Esophagus muscularis mucosa (tissue), 4 donors: Measurements from ENCODE around the gene COG5.

Source experiments
- EP300 ChIP-seq: sonication (generic); formaldehyde crosslinking; IDR thresholded peaks from one replicate; pipeline ENCODE4 v1.6.1; 2017; ENCODE audit warnings: antibody characterized with exemption
- POLR2A ChIP-seq: fragments of 450-650 bp; IDR thresholded peaks from one replicate; pipeline ENCODE4 v1.6.1; 2017; ENCODE audit warnings: antibody characterized with exemption, moderate library complexity, mild to moderate bottlenecking, low read depth
- TF ChIP-seq, protein P1 (sequence below), 3 experiments: fragments of 200-600 bp in 2 of 3; fragments of 450-650 bp in 1 of 3; sonication (generic) in 2 of 3; IDR thresholded peaks; one replicate each; pipeline ENCODE4 v1.5.1; 2017 to 2019; ENCODE audit warnings: antibody characterized with exemption in 3 of 3, mild to moderate bottlenecking in 2 of 3, moderate library complexity in 1 of 3

DNA sequence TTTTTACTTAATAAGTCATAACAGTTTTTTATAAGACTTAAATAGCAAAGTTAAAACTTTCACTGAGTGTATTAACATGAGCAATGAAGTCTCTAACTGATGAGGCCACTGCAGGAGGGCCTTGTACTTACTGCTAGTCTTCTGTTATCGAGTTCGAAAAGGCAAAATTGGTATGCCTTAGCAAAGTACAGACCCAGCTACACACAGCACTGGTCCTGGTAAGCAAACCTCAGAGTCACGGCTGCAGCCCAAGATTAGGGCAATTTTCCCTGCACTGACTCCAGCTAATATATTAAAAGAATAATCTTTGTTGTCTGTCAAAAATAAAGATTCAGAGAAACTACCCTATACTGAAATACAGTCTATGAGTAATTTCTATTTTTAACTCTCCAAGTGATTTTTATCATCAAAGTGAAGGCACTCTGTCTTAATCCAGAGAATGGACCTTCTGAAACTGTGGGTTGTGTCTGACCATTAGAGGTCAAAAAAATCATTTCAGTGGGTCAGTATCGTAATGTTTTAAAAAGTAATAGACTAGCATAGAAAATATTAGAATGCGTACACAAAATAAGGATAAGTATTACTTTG, 309.2 kb downstream of the COG5 start:
- no peak for TF ChIP-seq EP300
- no peak for TF ChIP-seq POLR2A
- TF ChIP-seq, protein P1, sequence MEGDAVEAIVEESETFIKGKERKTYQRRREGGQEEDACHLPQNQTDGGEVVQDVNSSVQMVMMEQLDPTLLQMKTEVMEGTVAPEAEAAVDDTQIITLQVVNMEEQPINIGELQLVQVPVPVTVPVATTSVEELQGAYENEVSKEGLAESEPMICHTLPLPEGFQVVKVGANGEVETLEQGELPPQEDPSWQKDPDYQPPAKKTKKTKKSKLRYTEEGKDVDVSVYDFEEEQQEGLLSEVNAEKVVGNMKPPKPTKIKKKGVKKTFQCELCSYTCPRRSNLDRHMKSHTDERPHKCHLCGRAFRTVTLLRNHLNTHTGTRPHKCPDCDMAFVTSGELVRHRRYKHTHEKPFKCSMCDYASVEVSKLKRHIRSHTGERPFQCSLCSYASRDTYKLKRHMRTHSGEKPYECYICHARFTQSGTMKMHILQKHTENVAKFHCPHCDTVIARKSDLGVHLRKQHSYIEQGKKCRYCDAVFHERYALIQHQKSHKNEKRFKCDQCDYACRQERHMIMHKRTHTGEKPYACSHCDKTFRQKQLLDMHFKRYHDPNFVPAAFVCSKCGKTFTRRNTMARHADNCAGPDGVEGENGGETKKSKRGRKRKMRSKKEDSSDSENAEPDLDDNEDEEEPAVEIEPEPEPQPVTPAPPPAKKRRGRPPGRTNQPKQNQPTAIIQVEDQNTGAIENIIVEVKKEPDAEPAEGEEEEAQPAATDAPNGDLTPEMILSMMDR (IDR thresholded peaks at IDR 0.05): no peak
